ENCODE results near the gene SLC17A4.

Gene SLC17A4

DNA sequence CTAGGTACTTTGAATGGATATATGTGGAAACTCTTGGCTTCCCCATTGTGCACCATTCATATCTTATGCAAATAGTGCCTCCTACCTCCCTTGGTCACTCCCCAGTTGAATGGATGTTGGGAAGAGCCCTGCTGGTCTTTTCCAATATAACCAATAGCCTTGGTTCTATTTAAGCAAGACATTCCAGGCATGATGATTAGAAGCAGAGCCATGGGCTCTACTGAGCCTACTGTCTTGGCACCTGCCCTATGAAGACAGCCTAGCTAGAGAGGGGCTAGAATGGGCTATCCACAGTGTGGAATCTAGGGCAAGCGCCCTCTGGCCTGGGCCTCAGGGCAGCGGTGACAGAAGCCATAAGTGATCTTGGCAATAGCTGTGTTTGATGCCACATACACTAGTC, 61.7 kb downstream of the SLC17A4 start:
- DNase-seq (ENCODE audit: low read depth) = no peak

DNA sequence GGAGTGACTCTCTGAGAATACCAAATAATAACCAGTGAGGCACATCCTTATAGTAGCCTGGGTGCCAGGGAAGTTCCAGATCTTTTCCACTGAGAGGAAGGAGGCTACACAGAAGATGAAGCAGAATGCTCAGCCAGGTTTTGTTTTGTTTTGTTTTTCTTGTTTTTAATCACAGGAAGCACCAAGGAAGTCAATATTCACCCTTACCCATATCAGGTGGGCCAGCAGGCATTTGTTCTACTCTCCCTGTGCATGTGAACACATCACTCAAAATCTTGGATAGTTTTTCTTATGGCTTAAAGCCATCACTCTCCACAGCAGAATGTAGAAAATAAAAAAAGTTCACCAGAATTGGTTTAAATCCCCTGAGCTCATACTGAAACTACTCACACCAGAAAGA, 66.8 kb downstream of the SLC17A4 start:
- DNase-seq (ENCODE audit: low read depth) = no peak

DNA sequence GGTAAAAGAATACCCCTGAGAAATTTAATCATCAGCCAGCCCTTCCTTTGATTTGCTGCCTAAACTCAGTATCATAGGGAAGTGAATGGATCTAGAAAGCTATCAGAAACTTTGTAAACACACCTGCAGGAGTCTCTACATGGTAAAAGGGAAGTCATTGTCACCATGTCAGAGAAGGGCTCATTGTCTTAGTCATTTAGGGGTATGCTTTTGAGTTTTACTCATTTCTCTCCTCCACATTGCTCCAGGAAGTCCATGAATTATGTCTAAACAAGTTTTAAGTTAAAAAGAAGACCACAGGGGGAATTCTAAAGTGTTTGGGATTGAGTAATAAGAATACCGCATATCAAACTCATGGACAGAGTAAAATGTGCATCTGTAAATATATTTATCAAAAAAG, 74.8 kb downstream of the SLC17A4 start:
- DNase-seq (ENCODE audit: low read depth) = no peak

DNA sequence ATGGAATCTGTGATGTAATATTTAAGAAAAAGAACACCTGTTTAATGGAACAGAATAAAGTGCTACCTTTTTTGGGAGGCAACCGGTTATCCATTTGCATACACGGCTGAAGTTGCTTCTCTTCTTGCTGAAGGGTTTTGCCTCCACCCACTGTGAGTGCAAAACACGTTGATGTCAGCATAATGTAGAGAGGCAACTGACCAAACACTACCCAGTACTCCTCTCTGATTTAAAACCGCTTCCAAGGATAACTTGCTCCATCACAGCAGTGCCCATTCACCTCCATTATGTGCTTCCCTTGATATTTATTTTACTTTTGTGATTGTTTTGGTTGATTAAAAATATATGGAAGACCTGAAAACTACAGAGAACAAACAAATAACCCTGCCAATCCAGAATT, 75.9 kb downstream of the SLC17A4 start:
- DNase-seq (ENCODE audit: low read depth) = no peak
